HG03135 (cell line): Measurements from ENCODE around the gene ARRDC4.

Experiments used
- ATAC-seq: cut with Tn5 transposase; IDR thresholded peaks from one replicate; pipeline ENCODE4 v1.9.1; 2021; ENCODE audit warnings: mild to moderate bottlenecking, moderate library complexity; ENCODE audit not compliant: unreplicated experiment

Gene ARRDC4

GRCh38 chr15:97995881-97996603 lies 35.5 kb downstream of the ARRDC4 start:
- ATAC-seq = no peak

DNA sequence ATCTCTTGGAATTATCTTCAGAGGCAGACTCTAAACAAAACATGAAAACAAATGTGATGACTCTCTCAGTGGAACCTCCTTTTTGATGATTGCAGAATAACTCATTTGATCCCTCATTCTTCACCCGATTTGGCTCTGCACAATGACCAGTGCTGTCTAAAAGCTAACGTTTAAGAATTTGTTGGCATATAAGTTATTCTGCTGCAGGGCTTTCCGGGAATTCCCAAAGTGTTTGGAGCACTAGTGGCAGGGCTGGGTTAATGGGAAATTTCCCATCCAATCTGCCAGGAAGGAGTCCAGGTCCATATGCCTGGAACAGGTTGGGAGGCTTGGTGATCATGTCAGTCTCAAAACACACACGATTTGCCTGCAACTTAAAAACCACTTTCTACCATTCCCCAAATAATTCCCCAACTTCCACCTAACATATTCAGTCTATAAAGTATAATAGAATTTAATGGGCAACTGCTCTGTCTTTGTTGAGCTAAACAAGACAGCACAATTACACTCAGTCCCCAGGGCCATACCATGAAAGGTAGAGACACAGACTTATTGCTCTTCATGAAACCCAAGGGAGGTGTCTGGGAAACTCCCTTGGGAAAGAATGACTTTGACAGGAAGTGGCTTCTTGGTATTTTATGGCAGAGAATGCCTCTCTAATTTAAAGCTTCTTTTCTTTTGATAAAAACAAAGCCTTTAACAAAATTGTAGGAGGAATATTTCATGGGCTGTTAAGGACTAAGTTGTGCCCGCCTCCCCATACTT lies 38.0 kb downstream of the ARRDC4 start:
- ATAC-seq = no peak

DNA sequence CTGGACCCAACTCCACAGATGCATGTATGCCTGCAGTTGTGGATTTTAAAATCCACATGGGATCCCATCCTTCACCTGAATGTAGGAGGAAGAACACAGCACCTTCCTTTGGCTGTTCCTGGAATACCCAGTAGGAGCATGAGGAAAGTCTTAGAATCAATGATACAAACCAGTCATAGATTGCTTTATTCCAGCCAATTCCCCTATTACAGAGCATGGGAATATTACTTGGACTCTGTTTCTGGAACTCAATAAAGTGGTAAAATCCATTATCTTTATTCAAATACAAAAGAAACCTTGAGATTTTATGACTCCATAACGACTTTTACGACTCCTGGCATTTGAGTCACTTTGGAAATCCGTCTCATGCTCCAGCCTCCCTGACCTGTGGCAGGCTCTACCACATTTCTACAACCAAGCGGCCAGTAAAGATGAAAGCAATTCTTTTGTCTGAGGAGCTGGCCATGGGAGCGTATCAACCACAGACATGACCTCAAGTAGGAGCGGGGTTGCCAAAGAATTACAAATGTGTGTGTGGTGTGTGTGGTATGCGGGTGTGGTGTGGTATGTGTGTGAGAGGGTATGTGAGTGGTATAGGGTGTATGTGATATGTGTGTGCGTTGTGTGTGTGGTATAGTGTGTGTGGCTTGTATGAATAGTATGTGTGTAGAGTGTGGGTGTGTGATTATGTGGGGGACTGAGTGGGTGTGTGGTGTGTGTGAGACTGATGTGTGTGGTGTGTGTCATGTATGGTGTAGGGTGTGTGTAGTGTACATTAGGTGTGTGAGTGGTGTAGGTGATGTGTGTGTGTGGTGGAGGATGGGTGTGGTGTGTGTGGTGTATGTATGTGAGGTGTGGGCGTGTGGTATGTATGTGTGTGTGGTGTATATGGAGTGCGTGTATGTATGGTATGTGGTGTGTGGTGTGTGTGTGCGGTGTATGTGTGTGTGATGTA lies 40.0 kb downstream of the ARRDC4 start:
- ATAC-seq = no peak

DNA sequence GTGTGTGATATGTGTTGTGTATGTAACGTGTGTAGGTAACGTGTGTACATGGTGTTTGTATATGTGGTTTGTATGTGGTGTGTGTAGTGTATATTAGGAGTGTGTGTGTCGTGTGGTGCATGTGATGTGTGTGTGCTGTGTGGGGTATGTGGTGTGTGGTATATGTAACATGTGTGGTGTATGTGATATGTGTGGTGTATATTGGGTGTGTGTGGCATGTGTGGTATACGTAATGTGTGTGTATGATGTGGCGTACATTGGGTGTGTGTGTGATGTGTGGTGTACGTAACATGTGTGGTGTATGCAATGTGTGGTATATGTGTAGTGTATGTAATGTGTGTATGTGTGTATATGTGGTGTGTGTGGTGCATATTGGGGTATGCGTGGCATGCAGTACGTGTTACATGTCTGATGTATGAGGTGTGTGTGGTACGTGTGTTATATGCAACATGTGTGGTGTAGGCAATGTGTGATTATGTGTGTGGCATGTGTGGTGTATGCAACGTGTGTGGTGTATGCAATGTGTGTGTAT lies 41.2 kb downstream of the ARRDC4 start:
- ATAC-seq = no peak

GRCh38 chr15:98002419-98002818 lies 41.9 kb downstream of the ARRDC4 start:
- ATAC-seq = no peak

DNA sequence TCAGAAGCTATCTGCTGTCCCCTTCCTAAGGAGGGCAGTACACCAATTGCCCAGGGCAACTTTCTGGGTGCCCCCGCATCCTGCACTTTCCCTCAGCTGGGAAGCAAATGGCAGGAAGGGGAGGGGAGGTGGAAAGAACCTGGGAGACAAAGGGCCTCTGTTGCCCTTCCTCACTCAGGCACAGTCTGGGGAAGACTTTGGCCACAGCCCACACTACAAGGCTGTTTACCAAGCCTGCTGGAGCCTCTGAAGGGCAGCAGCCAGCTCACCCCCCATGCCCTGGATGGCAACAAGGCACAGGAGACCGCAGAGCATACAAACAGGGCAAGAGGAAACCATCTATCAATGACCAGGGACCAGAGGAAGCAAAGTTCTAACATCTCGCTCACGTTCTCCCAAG lies 42.4 kb downstream of the ARRDC4 start:
- ATAC-seq = no peak

- ATAC-seq = no peak
Observed at GRCh38 chr15:98003518-98003917, 43.0 kb downstream of the ARRDC4 start.

DNA sequence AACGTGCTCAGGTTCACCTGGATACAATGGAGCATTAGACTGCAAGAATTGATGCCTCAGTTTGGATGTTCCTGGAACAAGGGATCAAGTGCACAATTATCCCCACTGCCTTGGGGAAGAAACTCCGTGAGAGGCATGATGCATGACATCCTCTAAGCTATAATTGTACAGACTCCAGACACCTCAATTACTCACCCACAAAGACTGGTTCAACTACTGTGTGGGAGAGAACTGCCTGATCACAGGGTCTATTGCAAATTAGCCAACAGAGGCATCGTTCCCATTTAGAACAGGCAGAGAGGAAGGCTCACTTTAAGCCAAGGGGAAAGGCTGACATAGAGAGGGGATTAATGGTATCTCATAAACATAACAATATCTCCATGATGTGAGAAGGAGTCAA lies 43.5 kb downstream of the ARRDC4 start:
- ATAC-seq = no peak

DNA sequence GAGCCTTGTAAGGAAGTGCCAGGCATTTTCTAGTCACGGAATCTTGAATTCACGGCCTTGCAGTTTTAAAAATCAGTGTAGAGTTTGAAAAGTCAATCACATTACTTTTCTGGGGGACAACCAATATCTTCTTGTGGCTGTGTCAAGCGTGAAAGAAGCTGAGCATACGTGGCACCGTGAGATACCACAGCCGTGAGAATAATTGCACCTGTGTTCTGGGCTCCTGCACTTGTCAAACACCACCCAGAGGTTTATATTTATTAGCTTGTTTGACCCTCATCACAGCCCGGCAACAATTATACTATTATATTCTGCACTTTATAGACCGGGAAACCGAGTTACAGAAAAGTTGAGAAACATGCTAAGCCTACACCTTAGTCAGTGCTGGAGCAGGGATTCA lies 45.2 kb downstream of the ARRDC4 start:
- no peak for ATAC-seq

DNA sequence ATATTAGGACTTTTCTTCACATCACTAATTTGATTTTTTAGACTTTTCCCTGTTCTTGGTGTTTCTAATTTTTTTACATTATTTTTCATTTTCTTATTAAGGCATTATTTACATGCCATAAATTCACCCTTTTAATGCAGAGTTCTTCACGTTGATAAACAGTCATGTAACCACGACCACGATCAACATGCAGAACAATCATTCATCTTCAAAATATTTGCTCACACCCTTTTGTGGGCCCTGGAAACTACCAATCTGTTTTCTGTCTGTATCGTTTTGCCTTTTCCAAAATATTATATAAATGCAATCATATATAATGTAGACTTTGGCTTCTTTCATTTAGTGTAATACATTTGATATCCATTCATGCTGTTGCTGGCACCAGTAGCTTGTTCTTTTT lies 48.7 kb downstream of the ARRDC4 start:
- ATAC-seq = no peak

DNA sequence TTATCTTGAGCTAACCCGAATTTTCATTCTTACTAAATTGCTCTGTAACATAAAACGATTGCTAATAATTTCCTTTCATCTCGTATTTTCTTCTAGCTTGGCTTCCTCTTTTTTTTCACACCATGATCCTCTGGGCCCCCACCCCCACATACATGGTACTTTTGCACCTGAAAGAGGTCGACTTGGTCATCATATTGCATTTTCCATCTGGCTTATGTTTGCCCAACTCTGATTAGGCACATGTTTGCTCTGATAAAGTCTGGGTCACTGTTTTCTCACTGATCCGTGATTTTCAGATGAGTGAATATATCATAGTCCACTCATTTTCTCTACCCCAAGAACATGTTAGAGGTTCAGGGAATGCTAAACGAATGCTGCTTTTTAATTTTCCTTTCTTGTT lies 49.5 kb downstream of the ARRDC4 start:
- no peak for ATAC-seq

DNA sequence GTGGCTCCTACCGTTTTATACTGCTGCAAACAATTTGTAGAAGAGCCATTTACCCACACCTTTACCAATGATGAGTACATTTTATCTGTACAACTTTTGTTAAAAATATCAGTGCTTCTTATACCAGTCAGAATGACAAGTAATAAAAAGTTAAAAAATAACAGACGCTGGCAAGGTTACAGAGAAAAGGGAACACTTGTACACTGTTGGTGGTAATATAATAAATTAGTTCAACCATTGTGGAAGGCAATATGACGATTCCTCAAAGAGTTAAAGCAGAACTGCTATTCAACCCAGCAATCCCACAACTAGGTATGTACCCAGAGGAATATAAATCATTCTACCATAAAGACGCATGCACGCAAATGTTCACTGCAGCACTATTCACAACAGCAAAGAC lies 51.9 kb downstream of the ARRDC4 start:
- no peak for ATAC-seq

GRCh38 chr15:98013631-98014030 lies 53.1 kb downstream of the ARRDC4 start:
- ATAC-seq = no peak

GRCh38 chr15:98017150-98017964 lies 56.9 kb downstream of the ARRDC4 start:
- ATAC-seq = no peak

- no peak for ATAC-seq
Observed at GRCh38 chr15:98018761-98019351, 58.4 kb downstream of the ARRDC4 start.
